ENCODE data around the gene STK11.

DNA sequence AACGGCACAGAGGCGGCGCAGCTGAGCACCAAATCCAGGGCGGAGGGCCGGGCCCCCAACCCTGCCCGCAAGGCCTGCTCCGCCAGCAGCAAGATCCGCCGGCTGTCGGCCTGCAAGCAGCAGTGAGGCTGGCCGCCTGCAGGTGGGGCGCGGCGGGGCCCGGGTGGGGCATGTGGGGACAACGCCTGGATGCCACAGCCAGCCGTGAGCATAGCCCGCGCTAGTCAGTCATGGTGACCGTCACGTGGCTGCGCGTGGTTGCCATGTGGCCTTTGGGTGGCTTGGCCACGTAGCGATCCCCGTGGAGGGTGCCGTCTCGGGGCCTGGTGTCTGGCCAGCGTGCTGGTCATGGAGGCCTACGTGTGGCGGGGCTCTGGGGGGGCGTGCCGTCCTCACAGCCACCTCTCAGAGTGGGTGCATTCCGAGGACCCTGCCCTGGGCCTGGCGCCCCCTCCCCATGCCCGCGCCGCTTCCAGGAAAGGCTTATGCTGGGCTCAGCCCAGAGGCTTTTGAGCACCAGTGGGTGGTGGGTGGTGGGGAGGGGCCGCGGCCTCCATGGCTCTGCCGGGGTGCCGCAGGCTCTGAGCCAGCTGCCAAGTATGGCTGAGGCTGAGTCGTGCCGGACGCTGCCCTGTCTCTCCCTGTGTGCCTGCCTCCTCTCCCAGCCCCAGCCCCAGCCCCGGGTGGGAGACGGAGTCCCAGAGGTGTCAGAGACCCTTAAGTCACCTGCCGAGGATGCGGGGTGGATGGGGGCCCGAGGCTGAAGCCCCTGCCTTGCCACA lies 21.1 kb downstream of the STK11 start:
- TF ChIP-seq, protein P1, sequence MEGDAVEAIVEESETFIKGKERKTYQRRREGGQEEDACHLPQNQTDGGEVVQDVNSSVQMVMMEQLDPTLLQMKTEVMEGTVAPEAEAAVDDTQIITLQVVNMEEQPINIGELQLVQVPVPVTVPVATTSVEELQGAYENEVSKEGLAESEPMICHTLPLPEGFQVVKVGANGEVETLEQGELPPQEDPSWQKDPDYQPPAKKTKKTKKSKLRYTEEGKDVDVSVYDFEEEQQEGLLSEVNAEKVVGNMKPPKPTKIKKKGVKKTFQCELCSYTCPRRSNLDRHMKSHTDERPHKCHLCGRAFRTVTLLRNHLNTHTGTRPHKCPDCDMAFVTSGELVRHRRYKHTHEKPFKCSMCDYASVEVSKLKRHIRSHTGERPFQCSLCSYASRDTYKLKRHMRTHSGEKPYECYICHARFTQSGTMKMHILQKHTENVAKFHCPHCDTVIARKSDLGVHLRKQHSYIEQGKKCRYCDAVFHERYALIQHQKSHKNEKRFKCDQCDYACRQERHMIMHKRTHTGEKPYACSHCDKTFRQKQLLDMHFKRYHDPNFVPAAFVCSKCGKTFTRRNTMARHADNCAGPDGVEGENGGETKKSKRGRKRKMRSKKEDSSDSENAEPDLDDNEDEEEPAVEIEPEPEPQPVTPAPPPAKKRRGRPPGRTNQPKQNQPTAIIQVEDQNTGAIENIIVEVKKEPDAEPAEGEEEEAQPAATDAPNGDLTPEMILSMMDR (IDR thresholded peaks at IDR 0.05; ENCODE audit: insufficient read depth, low read length), result no peak
- TF ChIP-seq SPI1 (IDR thresholded peaks at IDR 0.05; ENCODE audit: borderline replicate concordance, low read depth), result no peak

Measured in HL-60 (cell line).